HepG2 (cell line): Measurements from ENCODE around the gene UBE2U.

ENCODE experiments used
- CTCF ChIP-seq: sonication (generic); formaldehyde crosslinking; IDR thresholded peaks from 2 replicates; pipeline ENCODE4 v1.5.0; 2020; ENCODE audit warnings: mild to moderate bottlenecking, missing genetic modification reagents, moderate library complexity
- ELK4 ChIP-seq: sonication (generic); formaldehyde crosslinking; IDR thresholded peaks from 2 replicates; pipeline ENCODE4 v1.9.0; 2021; ENCODE audit warnings: missing genetic modification reagents, borderline replicate concordance
- FOXC1 ChIP-seq: sonication (generic); formaldehyde crosslinking; IDR thresholded peaks from 2 replicates; pipeline ENCODE4 v1.8.0; 2022; ENCODE audit warnings: mild to moderate bottlenecking, missing genetic modification reagents, borderline replicate concordance
- NR1H2 ChIP-seq: sonication (generic); formaldehyde crosslinking; IDR thresholded peaks from 2 replicates; pipeline ENCODE4 v1.8.1; 2022; ENCODE audit warnings: low read depth, missing genetic modification reagents, borderline replicate concordance
- PREB ChIP-seq: sonication (generic); formaldehyde crosslinking; IDR thresholded peaks from 2 replicates; pipeline ENCODE4 v1.4.0; 2020; ENCODE audit warnings: missing genetic modification reagents
- REL ChIP-seq: sonication (generic); formaldehyde crosslinking; conservative IDR thresholded peaks from 2 replicates; pipeline ENCODE4 v1.8.0; 2022; ENCODE audit warnings: mild to moderate bottlenecking, missing genetic modification reagents, moderate library complexity
- SNRNP70 ChIP-seq: fragments of 200-400 bp; formaldehyde crosslinking; IDR thresholded peaks from 2 replicates; pipeline ENCODE4 v1.6.1; 2017; ENCODE audit warnings: mild to moderate bottlenecking, low read depth, low read length, moderate library complexity
- SP1 ChIP-seq, 2 experiments: fragments of 450-650 bp in 1 of 2; sonication (generic) in 1 of 2; formaldehyde crosslinking in 1 of 2; IDR thresholded peaks; 2 replicates each; pipeline versions ENCODE4 v1.4.0 to v1.6.1; 2016 to 2020; ENCODE audit warnings: missing genetic modification reagents in 1 of 2
- U2AF1 ChIP-seq: fragments of 200-400 bp; formaldehyde crosslinking; optimal IDR thresholded peaks from 2 replicates; pipeline ENCODE3; 2017; ENCODE audit warnings: mild to moderate bottlenecking, low read depth, low read length
- ZNF34 ChIP-seq: sonication (generic); formaldehyde crosslinking; IDR thresholded peaks from 2 replicates; pipeline ENCODE4 v1.4.0; 2020; ENCODE audit warnings: mild to moderate bottlenecking, missing genetic modification reagents, borderline replicate concordance
- ZNF576 ChIP-seq: sonication (generic); formaldehyde crosslinking; IDR thresholded peaks from 2 replicates; pipeline ENCODE4 v1.4.0; 2020; ENCODE audit warnings: mild to moderate bottlenecking, missing genetic modification reagents
- ZNF609 ChIP-seq: sonication (generic); formaldehyde crosslinking; IDR thresholded peaks from 2 replicates; pipeline ENCODE4 v1.4.0; 2020; ENCODE audit warnings: mild to moderate bottlenecking, missing genetic modification reagents, borderline replicate concordance

GRCh38 chr1:64173336-64173940 lies 30.0 kb upstream of the UBE2U start:
- TF ChIP-seq ZNF576 (no peak), PREB (no peak), CTCF (CRISPR knock-in tag) (no peak), REL (CRISPR knock-in tag) (no peak), FOXC1 (CRISPR knock-in tag) (no peak), SP1 (IDR thresholded peaks at IDR 0.05) (no peak), SP1 (CRISPR knock-in tag; IDR thresholded peaks at IDR 0.05) (no peak), NR1H2 (CRISPR knock-in tag) (no peak), SNRNP70 (no peak), ZNF34 (no peak), U2AF1 (no peak), ELK4 (no peak), ZNF609 (CRISPR knock-in tag) (no peak)
